Endothelial cell of umbilical vein (primary cell): ENCODE results near the gene PTRHD1. TPM values are rescaled to one million over a fixed set of nuclear protein-coding genes. Genes with fewer than 3 reads are reported as not detected.

Experiments used
- BruUV-seq: library from RNA; stranded (reverse); fragments of 400-500 nt; replicated peaks from 2 replicates; lab custom pipeline; 2021; lab: Mats Ljungman, UMichigan
- CTCF ChIA-PET: fragments of 300-600, 350-600 bp; sonication (Branson Sonifier 250); formaldehyde crosslinking; loops from one replicate; lab custom pipeline; 2021; ENCODE audit warnings: antibody characterized with exemption, inconsistent platforms; lab: Charles Lee
- POLR2A ChIA-PET: fragments of 300-600, 350-600 bp; sonication (Branson Sonifier 250); formaldehyde crosslinking; loops from one replicate; lab custom pipeline; 2021; ENCODE audit warnings: antibody characterized with exemption, inconsistent platforms; lab: Charles Lee
- DNase-seq: peaks from one replicate; pipeline ENCODE4 v3.0.0-alpha.2; 2011; ENCODE audit warnings: low read depth, low spot score
- FAIRE-seq: peaks from 2 replicates; lab custom pipeline; 2011; peaks lifted over from hg19 to GRCh38; lab: Jason Lieb, UNC
- H2AFZ ChIP-seq: 2 replicates; pipeline ENCODE4 v1.6.0; 2012; ENCODE audit warnings: low read depth, low read length, control low read depth, inconsistent platforms
- H3K27ac ChIP-seq: 2 replicates; pipeline ENCODE4 v1.5.1; 2011; ENCODE audit warnings: low read depth, mild to moderate bottlenecking, control low read depth, low read length, moderate library complexity; ENCODE audit not compliant: insufficient read depth
- H3K27me3 ChIP-seq, 2 experiments: 2 replicates each; pipeline versions ENCODE4 v1.6.0 to v1.6.1; 2011; ENCODE audit warnings: low read length in 2 of 2, mixed read lengths in 1 of 2; ENCODE audit not compliant: control insufficient read depth in 2 of 2, insufficient read depth in 2 of 2
- H3K36me3 ChIP-seq, 2 experiments: 2 replicates in 1 of 2; 3 replicates in 1 of 2; pipeline ENCODE4 v1.5.1; 2011; ENCODE audit warnings: low read length in 2 of 2, mild to moderate bottlenecking in 1 of 2, moderate library complexity in 1 of 2; ENCODE audit not compliant: control insufficient read depth in 2 of 2, insufficient read depth in 2 of 2; ENCODE audit errors: extremely low read depth in 1 of 2
- H3K4me1 ChIP-seq: 3 replicates; pipeline ENCODE4 v1.5.1; 2011; ENCODE audit warnings: mild to moderate bottlenecking, low read length; ENCODE audit not compliant: control insufficient read depth, insufficient read depth; ENCODE audit errors: extremely low read depth
- H3K4me2 ChIP-seq: 2 replicates; pipeline ENCODE4 v1.6.1; 2011; ENCODE audit warnings: low read length, control low read depth, mixed read lengths; ENCODE audit not compliant: insufficient read depth
- H3K4me3 ChIP-seq, 3 experiments: fragments of 200-600 bp in 1 of 3; sonication (generic), shearing (Covaris generic) in 1 of 3; replicated peaks in 1 of 3; 2 replicates each; pipeline ENCODE4 v1.5.1; 2011 to 2016; ENCODE audit warnings: control low read depth in 3 of 3, low read length in 3 of 3, mild to moderate bottlenecking in 2 of 3, inconsistent platforms in 1 of 3, low read depth in 1 of 3, moderate library complexity in 1 of 3; ENCODE audit not compliant: insufficient read depth in 1 of 3
- H3K79me2 ChIP-seq: 2 replicates; pipeline ENCODE4 v1.6.0; 2012; ENCODE audit warnings: low read length, inconsistent platforms; ENCODE audit not compliant: control insufficient read depth, insufficient read depth
- H3K9ac ChIP-seq: replicated peaks from 2 replicates; pipeline ENCODE3; 2011; ENCODE audit warnings: low read length, control low read depth; ENCODE audit not compliant: insufficient read depth; ENCODE audit errors: extremely low read depth
- H3K9me1 ChIP-seq: replicated peaks from 3 replicates; pipeline ENCODE4 v1.6.0; 2011; ENCODE audit warnings: mild to moderate bottlenecking, low read length; ENCODE audit not compliant: control insufficient read depth, insufficient read depth; ENCODE audit errors: extremely low read depth
- H3K9me3 ChIP-seq: replicated peaks from 2 replicates; pipeline ENCODE4 v1.5.1; 2012; ENCODE audit warnings: low read length, inconsistent platforms; ENCODE audit not compliant: control insufficient read depth, insufficient read depth
- H4K20me1 ChIP-seq: replicated peaks from 2 replicates; pipeline ENCODE3; 2011; ENCODE audit warnings: mild to moderate bottlenecking, low read length; ENCODE audit not compliant: control insufficient read depth, insufficient read depth; ENCODE audit errors: extremely low read depth
- EZH2 ChIP-seq: IDR thresholded peaks from 2 replicates; pipeline ENCODE4 v1.6.1; 2012; ENCODE audit warnings: borderline replicate concordance, low read depth, mild to moderate bottlenecking, moderate library complexity, low read length, inconsistent platforms; ENCODE audit not compliant: severe bottlenecking
- FOS ChIP-seq: IDR thresholded peaks from 2 replicates; pipeline ENCODE4 v1.6.1; 2011; ENCODE audit warnings: mild to moderate bottlenecking, low read length, moderate library complexity, borderline replicate concordance; ENCODE audit not compliant: insufficient read depth
- GATA2 ChIP-seq: IDR thresholded peaks from 2 replicates; pipeline ENCODE4 v1.7.0; 2011; ENCODE audit warnings: low read depth, mild to moderate bottlenecking, moderate library complexity, mixed read lengths, low read length; ENCODE audit not compliant: insufficient read length, insufficient read depth
- JUN ChIP-seq: IDR thresholded peaks from 2 replicates; pipeline ENCODE4 v1.6.1; 2011; ENCODE audit warnings: borderline replicate concordance, low read depth; ENCODE audit not compliant: insufficient read length, insufficient read depth
- MAX ChIP-seq: IDR thresholded peaks from 2 replicates; pipeline ENCODE4 v1.6.1; 2011; ENCODE audit not compliant: insufficient read depth, insufficient read length
- MYC ChIP-seq: IDR thresholded peaks from one replicate; pipeline ENCODE4 v1.6.1; 2011; ENCODE audit warnings: mild to moderate bottlenecking, low read depth, low read length
- POLR2A ChIP-seq: IDR thresholded peaks from 2 replicates; pipeline ENCODE4 v1.6.1; 2012; ENCODE audit warnings: low read depth, mild to moderate bottlenecking, control low read depth, low read length
- POLR2AphosphoS5 ChIP-seq: IDR thresholded peaks from 2 replicates; pipeline ENCODE4 v1.6.1; 2012; ENCODE audit warnings: low read depth, mild to moderate bottlenecking, control low read depth, low read length, moderate library complexity; ENCODE audit not compliant: insufficient read depth
- dilution Hi-C: fragments of 300-500 bp; cut with MboI; formaldehyde crosslinking; loops from one replicate; pipeline ENCODE4 v1.15.0; 2019; ENCODE audit warnings: low sequenced_read_pairs; ENCODE audit not compliant: extremely low pct_ligation_motif_present
- intact Hi-C: fragments of 100-400 bp; cut with micrococcal nuclease; formaldehyde crosslinking; loops from one replicate; pipeline ENCODE4 v1.10.0; 2022
- polyA plus RNA-seq, 4 experiments: library from polyadenylated mRNA; depleted of rRNA in 3 of 4; stranded (reverse) in 3 of 4; unstranded in 1 of 4; fragments of >200 nt; gene quantifications; 2 replicates each; pipeline versions ENCODE4 v1.2.1 to v1.2.3, GENCODE V29; 2011 to 2012; ENCODE audit warnings: missing spikeins in 1 of 4
- total RNA-seq: library from RNA; stranded (reverse); gene quantifications from 2 replicates; pipeline ENCODE4 v1.2.3, GENCODE V29; 2021
- TF ChIP-seq, protein P1 (sequence below), 2 donors: IDR thresholded peaks; 1 replicate in 1 of 2; 2 replicates in 1 of 2; pipeline ENCODE4 v1.5.1; 2011; ENCODE audit warnings: low read length in 2 of 2, mild to moderate bottlenecking in 2 of 2, moderate library complexity in 2 of 2, control low read depth in 1 of 2, inconsistent platforms in 1 of 2, low read depth in 1 of 2; ENCODE audit not compliant: insufficient read depth in 1 of 2; ENCODE audit errors: extremely low read depth in 1 of 2

Gene PTRHD1
- total and polyA plus RNA-seq, 2 donors (not counting 3 experiments of a cell fraction or from before 2014, with no cell fraction given) = 41.1 to 68.8 TPM

GRCh38 chr2:24787532-24787931 lies 5.7 kb downstream of the PTRHD1 start:
- Histone ChIP-seq H3K9me3 (no peaks in the 10 kb centered on the region), H3K27me3 (no peaks in the 10 kb centered on the region), H2AFZ (no peak overlapping the region), H3K27ac (no peak overlapping the region), H3K9me1 (no peaks in the 10 kb centered on the region), H3K9ac (no peak overlapping the region), H3K4me3 (no peak overlapping the region), H3K36me3 (no peaks in the 10 kb centered on the region), H3K4me1 (peaks cover 4% of the 10 kb centered on the region), H4K20me1 (no peaks in the 10 kb centered on the region), H3K4me2 (no peak overlapping the region), H3K79me2 (no peaks in the 10 kb centered on the region)
- FAIRE-seq (no peak), DNase-seq (peak; percentile 13)
- no TSS peak for BruUV-seq
- TF ChIP-seq MAX = no peak
- TF ChIP-seq GATA2 = no peak
- no peak for TF ChIP-seq JUN
- TF ChIP-seq MYC = no peak
- no peak for TF ChIP-seq FOS
- TF ChIP-seq, protein P1, sequence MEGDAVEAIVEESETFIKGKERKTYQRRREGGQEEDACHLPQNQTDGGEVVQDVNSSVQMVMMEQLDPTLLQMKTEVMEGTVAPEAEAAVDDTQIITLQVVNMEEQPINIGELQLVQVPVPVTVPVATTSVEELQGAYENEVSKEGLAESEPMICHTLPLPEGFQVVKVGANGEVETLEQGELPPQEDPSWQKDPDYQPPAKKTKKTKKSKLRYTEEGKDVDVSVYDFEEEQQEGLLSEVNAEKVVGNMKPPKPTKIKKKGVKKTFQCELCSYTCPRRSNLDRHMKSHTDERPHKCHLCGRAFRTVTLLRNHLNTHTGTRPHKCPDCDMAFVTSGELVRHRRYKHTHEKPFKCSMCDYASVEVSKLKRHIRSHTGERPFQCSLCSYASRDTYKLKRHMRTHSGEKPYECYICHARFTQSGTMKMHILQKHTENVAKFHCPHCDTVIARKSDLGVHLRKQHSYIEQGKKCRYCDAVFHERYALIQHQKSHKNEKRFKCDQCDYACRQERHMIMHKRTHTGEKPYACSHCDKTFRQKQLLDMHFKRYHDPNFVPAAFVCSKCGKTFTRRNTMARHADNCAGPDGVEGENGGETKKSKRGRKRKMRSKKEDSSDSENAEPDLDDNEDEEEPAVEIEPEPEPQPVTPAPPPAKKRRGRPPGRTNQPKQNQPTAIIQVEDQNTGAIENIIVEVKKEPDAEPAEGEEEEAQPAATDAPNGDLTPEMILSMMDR (IDR thresholded peaks at IDR 0.05; ENCODE audit: extremely low read depth in 1 of 2, insufficient read depth in 1 of 2, low read depth in 1 of 2, low read length in 2 of 2) = no peak
- TF ChIP-seq EZH2 = no peak
- no peak for TF ChIP-seq POLR2A
- no peak for TF ChIP-seq POLR2AphosphoS5
- POLR2A ChIA-PET = interaction anchor here (0.6 kb wide), 1 partner anchor 30 kb away, joined by 4 read pairs; no protein-coding TSS in a partner anchor
- dilution Hi-C loops (no loop called here), intact Hi-C loops (no loop called here)
- CTCF ChIA-PET = interaction anchor here (1.2 to 2.0 kb wide), 3 partner anchors 11 to 175 kb away, joined by 4 to 8 read pairs (median 5); no protein-coding TSS in a partner anchor
